NCI-H446 (cell line): ENCODE measurements around the gene CLEC12A.
"Not testable (repeated sequence)": the region's sequence is repeated elsewhere in the genome, so short reads cannot be mapped to it uniquely, and the experiment has no call there.

Source experiments
- DNase-seq, 2 experiments: peaks; one replicate each; lab custom pipeline; 2025; lab: John Stamatoyannopoulos, UW

The CLEC12A gene

GRCh38 chr12:9971181-9971580 lies at the start of gene CLEC12A:
CLEC12A (plus strand) TSS chr12:9971409; CDS start chr12:9971597, 188 bp downstream.
- DNase-seq: no peak

- no peak for DNase-seq
These were observed 48.8 kb upstream of the CLEC12A start for GRCh38 chr12:9922429-9922828.

GRCh38 chr12:9925705-9926393 lies 45.4 kb upstream of the CLEC12A start:
- peak in 1 of 2 experiments; percentile 5 for DNase-seq

- DNase-seq: no peak
These were observed 44.3 kb upstream of the CLEC12A start for GRCh38 chr12:9926876-9927275.

GRCh38 chr12:9928607-9929006 lies 42.6 kb upstream of the CLEC12A start:
- DNase-seq: no peak

GRCh38 chr12:9931245-9931644 lies 40.0 kb upstream of the CLEC12A start:
- no peak for DNase-seq

GRCh38 chr12:9932270-9932669 lies 38.9 kb upstream of the CLEC12A start, which contains the start of gene CLEC2A:
CLEC2A (minus strand) TSS chr12:9932370; CDS start chr12:9932329, 41 bp downstream.
- DNase-seq: no peak

- no peak for DNase-seq
These were observed 37.3 kb upstream of the CLEC12A start for GRCh38 chr12:9933958-9934357.

- no peak for DNase-seq
These were observed 36.2 kb upstream of the CLEC12A start for GRCh38 chr12:9935026-9935425.

- DNase-seq: no peak
These were observed 34.6 kb upstream of the CLEC12A start for GRCh38 chr12:9936591-9936990.

GRCh38 chr12:9940375-9940774 lies 30.8 kb upstream of the CLEC12A start:
- no peak for DNase-seq

- DNase-seq: no peak
These were observed 29.4 kb upstream of the CLEC12A start for GRCh38 chr12:9941838-9942237.

- DNase-seq: no peak
These were observed 28.0 kb upstream of the CLEC12A start for GRCh38 chr12:9943240-9943639.

GRCh38 chr12:9944391-9944790 lies 26.8 kb upstream of the CLEC12A start:
- no peak for DNase-seq

- no peak for DNase-seq
These were observed 23.5 kb upstream of the CLEC12A start for GRCh38 chr12:9947674-9948073.

- DNase-seq: no peak
These were observed 22.5 kb upstream of the CLEC12A start for GRCh38 chr12:9948606-9949296.

GRCh38 chr12:9951026-9951675 lies 20.1 kb upstream of the CLEC12A start:
- no peak for DNase-seq

GRCh38 chr12:9952954-9953729 lies 18.1 kb upstream of the CLEC12A start:
- not testable (repeated sequence) for DNase-seq

GRCh38 chr12:9957834-9958233 lies 13.4 kb upstream of the CLEC12A start:
- no peak for DNase-seq

- no peak for DNase-seq
These were observed 10.6 kb upstream of the CLEC12A start for GRCh38 chr12:9960590-9960989.

GRCh38 chr12:9961106-9961505 lies 10.1 kb upstream of the CLEC12A start:
- DNase-seq: no peak

GRCh38 chr12:9961901-9962300 lies 9.3 kb upstream of the CLEC12A start:
- DNase-seq: no peak
